ENCODE results near the gene BIN1.

Gene BIN1

GRCh38 chr2:127079358-127079920, 27.5 kb downstream of the BIN1 start:
- TF ChIP-seq, protein P1, sequence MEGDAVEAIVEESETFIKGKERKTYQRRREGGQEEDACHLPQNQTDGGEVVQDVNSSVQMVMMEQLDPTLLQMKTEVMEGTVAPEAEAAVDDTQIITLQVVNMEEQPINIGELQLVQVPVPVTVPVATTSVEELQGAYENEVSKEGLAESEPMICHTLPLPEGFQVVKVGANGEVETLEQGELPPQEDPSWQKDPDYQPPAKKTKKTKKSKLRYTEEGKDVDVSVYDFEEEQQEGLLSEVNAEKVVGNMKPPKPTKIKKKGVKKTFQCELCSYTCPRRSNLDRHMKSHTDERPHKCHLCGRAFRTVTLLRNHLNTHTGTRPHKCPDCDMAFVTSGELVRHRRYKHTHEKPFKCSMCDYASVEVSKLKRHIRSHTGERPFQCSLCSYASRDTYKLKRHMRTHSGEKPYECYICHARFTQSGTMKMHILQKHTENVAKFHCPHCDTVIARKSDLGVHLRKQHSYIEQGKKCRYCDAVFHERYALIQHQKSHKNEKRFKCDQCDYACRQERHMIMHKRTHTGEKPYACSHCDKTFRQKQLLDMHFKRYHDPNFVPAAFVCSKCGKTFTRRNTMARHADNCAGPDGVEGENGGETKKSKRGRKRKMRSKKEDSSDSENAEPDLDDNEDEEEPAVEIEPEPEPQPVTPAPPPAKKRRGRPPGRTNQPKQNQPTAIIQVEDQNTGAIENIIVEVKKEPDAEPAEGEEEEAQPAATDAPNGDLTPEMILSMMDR (IDR thresholded peaks at IDR 0.05; ENCODE audit: low read depth, low read length), result no peak
- DNase-seq (ENCODE audit: extremely low read depth, low read depth), result no peak

DNA sequence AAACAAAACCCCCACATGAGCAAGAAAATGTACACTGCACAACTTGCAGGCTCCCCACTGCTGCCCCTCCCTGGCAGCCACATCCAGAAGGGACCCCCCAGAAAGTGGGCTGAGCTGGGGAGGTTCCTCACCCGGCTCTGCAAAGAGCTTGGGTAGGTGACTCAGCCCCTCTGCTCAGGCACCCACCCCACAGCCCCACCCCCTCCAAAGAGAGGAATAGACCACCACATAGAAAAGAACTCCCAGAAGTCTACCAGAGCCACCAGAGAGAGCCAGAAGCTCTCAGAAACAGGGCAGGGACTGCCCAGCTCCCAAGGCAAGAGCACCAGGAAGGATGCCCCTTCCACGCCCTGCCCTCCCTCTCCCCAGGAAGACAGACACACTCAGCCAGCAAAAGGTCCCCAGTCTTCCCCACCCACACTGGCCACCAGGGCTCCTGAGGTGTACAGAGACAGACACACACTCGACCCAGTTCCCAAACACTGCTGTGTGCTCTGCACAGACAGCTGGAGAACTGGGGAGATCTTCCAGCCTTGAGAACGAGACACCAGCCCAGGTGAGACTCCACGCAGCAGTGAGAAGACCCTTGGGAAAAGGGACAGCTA, 28.2 kb downstream of the BIN1 start:
- no peak for DNase-seq (ENCODE audit: extremely low read depth, low read depth)
- TF ChIP-seq, protein P1 (IDR thresholded peaks at IDR 0.05; ENCODE audit: low read depth, low read length), result no peak

- TF ChIP-seq, protein P1 (IDR thresholded peaks at IDR 0.05; ENCODE audit: low read depth, low read length), result no peak
- DNase-seq (ENCODE audit: extremely low read depth, low read depth), result no peak
These were observed 28.9 kb downstream of the BIN1 start for GRCh38 chr2:127078028-127078427.

DNA sequence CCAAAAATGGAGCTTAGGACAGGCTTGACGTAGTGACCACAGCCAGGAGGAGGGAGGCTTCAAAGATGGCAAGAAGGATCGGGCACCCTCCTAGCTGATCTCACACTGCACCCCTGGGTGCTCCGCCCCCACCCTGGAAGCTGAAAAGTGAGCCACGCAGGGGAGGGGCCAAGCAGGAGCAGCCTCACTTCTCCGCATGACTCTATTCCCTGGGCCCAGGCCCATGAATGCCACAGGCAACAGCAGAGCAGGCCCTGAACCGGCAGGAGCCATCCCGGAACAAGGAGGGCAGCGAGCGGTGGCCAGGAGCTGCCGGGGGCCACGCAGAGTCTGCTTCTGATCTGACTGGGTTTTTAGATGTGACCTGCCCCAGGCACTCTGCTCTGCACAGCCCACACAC, 30.0 kb downstream of the BIN1 start:
- no peak for DNase-seq (ENCODE audit: extremely low read depth, low read depth)
- TF ChIP-seq, protein P1 (IDR thresholded peaks at IDR 0.05; ENCODE audit: low read depth, low read length), result no peak

GRCh38 chr2:127076290-127076689, 30.7 kb downstream of the BIN1 start:
- no peak for DNase-seq (ENCODE audit: extremely low read depth, low read depth)
- TF ChIP-seq, protein P1 (IDR thresholded peaks at IDR 0.05; ENCODE audit: low read depth, low read length), result no peak

- no peak for DNase-seq (ENCODE audit: extremely low read depth, low read depth)
- TF ChIP-seq, protein P1 (IDR thresholded peaks at IDR 0.05; ENCODE audit: low read depth, low read length), result no peak
These were observed 31.1 kb downstream of the BIN1 start for GRCh38 chr2:127075821-127076220.

DNA sequence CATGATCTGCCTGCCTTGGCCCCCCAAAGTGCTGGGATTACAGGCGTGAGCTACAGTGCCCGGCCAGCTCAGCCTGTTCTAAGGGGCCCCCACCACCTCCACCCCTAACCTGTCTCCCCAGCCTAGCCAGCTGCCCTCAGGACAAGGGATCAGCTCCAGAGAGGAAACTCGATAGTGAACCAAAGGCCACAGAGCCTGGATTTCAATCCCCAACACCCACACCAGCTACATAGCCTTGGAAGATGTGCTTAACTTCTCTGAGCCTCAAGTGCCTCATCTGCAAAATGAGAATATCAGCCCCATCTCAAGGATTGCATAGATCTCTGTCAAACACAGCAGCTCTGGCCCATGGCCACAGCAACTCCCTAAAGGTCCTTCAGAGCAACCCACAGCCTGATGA, 32.0 kb downstream of the BIN1 start:
- no peak for DNase-seq (ENCODE audit: extremely low read depth, low read depth)
- TF ChIP-seq, protein P1 (IDR thresholded peaks at IDR 0.05; ENCODE audit: low read depth, low read length), result no peak
